Activated CD8-positive, alpha-beta memory T cell treated with anti-CD3 and anti-CD28 coated beads for 1 hour (primary cell): ENCODE data around the gene TCEA2.
A peak's percentile ranks its signal among the peaks of the same experiment; 100 is the strongest.

Source experiments
- DNase-seq, 2 donors: peaks; one replicate each; pipeline ENCODE4 v3.0.0-alpha.2; 2020; ENCODE audit warnings: low read depth in 1 of 2; ENCODE audit errors: extremely low read depth in 1 of 2

Gene TCEA2

DNA sequence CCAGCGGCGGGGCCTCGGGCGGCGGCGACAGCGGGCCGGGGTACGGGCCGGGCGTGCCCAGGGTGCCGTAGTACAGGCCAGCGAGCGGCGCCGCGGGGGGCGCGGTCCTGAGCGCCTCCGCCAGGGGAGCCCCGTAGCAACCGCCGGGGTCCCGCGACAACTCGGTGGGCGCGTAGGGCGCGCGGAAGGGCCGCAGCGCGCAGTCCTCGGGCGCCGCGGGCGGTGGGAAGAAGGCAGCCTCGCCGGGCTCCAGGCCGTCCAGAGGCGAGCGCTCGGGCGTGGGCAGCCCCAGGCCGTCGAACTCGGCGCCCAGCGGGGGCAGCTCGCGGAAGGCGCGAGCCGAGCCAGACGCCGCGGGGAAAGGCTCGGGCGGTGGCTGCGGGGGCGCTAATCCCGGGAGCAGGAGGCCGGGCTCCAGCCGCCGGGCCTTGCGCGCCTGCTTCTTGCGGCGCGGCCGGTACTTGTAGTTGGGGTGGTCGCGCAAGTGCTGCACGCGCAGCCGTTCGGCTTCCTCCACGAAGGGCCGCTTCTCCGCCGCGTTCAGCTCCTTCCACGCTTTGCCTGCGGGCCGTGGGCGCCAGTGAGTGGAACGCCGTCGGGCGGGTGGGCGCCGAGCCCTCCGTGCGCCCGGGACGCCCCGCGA, 14.5 kb upstream of the TCEA2 start:
- no peak for DNase-seq

DNA sequence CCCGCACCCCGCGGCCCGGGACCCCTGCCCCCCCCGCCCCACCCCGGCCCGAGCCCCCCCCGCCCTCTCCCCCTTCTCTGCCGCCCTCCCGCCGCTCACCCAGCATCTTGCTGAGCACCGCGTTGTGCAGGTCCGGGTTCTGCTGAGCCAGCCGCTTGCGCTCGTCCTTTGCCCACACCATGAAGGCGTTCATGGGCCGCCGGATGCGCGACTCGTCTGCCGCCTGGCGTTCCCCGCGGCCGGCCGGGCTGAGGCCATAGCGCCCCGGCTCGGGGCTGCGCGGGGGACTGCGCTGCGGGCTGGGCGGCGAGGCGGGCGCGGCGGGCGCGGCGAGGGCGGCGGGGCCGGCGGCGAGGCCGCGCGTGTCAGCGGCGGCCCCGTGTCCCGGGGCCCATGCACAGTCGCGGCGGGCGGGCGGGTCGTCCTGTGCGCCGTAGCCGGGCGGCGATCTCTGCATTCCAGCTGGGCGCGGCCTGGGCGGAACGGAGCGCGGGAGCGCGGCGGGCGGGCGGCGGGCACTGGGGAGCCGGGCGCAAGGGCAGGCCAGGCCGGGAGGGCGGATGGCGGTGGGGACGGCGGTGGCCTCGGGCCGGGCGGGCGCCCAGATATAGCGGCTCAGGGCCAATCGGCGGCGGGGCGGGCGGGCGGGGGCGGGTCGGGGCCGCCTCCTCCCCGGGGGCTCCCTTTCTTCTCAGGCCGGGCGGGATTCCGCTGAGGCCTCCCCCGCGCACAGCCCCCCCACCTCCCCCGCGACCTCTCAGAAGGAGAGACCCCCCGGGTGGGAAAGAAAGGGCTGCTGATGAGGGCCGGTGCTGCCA, 13.7 kb upstream of the TCEA2 start, which contains the start of gene SOX18:
Gene SOX18, minus strand, starts transcription at position 580 of the 818 bp plus-strand sequence. Its CDS starts 123 bp downstream, at position 457.
- no peak for DNase-seq

GRCh38 chr20:64049878-64050260, 13.1 kb upstream of the TCEA2 start:
- DNase-seq: no peak

GRCh38 chr20:64050261-64051032, 12.6 kb upstream of the TCEA2 start:
- no peak for DNase-seq

DNA sequence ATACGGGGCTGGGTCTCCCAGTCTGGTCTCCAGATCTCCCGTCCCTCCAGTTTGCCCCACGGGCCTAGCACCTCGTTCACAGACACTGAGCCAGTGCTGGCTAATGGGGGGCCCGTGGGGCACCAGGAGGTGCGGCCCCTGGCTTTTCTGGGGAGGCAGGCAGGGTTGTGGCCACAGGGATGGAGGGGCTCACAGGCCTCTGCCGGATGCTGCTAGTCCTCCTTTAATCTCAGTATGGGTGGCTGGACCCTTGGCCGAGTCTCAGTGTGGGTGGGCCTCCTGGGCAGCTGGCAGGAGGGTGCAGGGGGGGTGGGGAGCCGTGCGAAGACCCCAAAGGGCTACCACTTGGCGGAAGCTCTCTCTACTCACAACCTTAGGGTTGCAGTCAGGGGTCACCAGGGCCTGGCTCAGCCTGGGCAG, 12.0 kb upstream of the TCEA2 start:
- no peak for DNase-seq

DNA sequence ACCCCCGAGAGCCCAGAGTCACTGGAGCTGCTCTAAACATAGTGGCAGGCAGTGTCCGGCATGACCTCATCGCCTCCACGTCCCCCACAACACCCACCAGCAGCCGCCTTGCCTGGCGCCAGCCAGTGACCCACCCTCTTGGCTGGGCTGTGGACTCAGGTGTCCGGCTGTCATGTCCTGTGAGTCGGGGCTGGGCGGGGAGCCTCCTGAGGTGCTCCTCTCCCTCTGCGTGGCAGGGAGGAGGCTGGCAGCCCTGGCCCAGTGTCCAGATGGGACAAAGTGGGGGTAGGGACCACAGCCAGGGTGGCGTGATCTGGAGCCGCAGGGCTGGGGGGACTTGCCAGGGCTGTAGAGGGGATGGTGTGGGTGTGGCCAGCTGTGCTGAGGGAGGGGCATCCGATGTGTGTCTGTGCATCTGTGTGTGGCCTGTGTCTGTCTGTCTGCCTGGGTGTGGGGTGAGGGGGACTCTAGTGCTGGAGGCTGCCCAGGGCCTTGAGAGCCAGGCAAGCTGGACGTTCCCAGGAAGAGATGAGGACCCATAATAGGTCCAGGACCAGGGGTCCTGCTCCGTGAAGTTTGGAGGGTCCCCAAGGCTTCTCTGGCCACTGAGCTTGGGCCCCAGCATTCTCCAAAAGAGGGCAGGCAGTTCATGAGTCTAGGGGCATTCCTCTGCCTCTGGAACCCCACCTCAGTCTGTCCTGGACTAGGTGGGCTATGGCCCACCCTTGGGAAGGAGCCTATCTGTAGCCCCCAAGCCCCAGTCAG, 11.3 kb upstream of the TCEA2 start:
- DNase-seq: no peak

- no peak for DNase-seq
These were observed 10.7 kb upstream of the TCEA2 start for GRCh38 chr20:64052326-64052722.

GRCh38 chr20:64052987-64053840, 9.8 kb upstream of the TCEA2 start:
- no peak for DNase-seq

DNA sequence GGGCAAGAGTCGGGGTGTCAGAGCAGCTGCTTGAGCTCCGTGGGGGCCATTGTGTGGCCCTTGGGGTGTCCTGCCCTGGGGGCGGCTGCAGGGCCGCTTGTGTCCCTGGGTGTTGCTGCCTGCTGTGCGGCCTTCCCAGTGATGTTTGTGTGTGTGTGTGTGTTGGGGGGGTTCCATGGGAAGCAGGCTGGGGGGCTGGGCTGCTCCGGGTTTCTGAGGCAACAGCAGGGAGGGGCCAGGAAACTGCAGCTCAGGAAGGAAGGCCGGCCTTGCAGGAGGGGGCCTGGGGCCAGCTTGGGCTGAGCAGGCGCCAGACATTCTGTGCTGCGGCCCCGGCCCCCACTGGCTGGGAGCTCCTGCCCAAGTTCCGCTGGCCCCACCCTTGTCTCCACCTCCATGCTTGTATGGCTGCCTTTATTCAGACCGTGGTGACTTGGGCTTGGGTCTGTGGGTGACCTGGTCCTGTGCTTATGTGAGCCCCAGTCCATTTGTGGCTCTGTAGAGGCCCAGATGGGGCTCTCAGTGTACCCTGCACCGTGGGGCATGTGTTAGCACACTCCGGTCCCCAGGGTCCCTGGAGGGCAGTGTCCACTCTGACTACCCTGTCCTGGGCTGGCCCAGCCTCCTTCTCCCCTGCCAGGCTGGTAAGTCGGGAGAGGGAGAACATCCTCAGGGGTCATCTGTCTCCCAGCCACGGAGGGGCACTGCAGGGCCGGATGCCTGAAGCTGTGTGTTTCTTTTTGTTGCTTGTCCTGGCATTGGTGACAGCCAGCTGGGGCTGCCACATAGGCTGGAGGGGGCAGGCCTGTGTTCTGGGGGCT, 8.9 kb upstream of the TCEA2 start:
- no peak for DNase-seq

GRCh38 chr20:64055396-64055892, 7.6 kb upstream of the TCEA2 start:
- DNase-seq: no peak

DNA sequence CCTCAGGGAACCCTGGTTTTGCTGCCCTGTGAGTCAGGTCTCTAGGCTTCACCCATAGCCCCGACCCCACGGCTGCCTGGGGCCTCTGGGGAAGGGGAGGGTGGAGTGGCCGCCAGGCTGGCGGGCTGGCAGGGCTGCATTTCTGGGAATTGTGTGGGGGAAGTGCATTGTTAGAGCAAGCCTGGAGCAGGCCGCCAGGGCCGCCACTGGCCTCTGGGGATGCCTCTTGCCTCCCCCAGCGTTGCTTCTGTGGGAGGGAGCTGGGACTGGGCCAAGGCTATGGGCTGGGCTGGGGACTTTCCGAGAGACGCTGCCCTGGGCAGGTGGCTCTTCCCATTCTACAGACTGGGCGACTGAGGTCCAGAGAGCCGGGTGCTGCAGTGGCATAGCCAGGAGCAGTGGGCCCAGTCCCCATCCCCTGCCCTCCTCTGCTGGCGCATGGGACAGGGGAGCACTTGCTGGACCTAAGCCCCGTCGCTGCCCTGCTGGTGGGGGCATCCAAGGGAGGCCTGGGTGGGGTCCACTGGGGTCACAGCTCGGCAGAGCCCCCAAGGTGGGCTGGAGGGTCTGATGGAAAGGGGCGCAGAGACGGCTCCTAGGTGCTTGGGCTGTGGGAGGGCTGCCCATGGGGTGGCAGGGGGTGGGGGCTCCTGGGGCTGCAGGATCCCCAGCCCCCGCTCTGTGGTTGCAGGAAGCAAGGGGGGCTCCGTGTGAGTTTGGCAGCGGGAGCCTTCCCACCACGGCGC, 6.9 kb upstream of the TCEA2 start:
- no peak for DNase-seq

GRCh38 chr20:64056639-64056888, 6.4 kb upstream of the TCEA2 start:
- no peak for DNase-seq

GRCh38 chr20:64056889-64057627, 5.9 kb upstream of the TCEA2 start:
- DNase-seq: no peak

- peak; percentile 52 to 75 for DNase-seq
These were observed 5.1 kb upstream of the TCEA2 start for GRCh38 chr20:64057628-64058498.

- DNase-seq: no peak
These were observed 4.5 kb upstream of the TCEA2 start for GRCh38 chr20:64058536-64058935.

GRCh38 chr20:64062276-64062595, 762 bp upstream of the TCEA2 start:
- no peak for DNase-seq
